Fibroblast of skin of left quadriceps (primary cell): ENCODE measurements around the gene ATP6V1E1.
A peak's percentile ranks its signal among the peaks of the same experiment; 100 is the strongest.
"Not testable (repeated sequence)": the region's sequence is repeated elsewhere in the genome, so short reads cannot be mapped to it uniquely, and the experiment has no call there.

Experiments
- DNase-seq, 2 experiments: peaks; one replicate each; pipeline ENCODE4 v3.0.0-alpha.2; 2013; ENCODE audit warnings: low read depth in 2 of 2

Gene ATP6V1E1

DNA sequence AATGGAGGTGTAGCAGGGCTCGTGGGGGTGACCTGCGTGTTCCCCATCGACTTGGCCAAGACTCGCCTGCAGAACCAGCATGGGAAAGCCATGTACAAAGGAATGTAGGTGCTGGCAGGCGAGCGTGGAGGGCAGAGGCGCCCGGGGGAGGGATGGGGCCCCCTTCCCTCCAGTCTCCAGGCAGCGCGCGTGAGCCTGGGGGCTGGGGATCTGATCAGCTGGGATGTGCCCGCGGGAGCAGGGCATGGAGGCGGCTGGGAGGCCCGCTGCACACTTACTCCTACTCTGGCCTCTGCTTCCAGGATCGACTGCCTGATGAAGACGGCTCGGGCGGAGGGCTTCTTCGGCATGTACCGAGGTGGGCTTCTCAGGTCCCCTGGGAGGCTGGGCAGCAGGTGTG is 47.5 kb downstream of the ATP6V1E1 start:
- no peak for DNase-seq

DNA sequence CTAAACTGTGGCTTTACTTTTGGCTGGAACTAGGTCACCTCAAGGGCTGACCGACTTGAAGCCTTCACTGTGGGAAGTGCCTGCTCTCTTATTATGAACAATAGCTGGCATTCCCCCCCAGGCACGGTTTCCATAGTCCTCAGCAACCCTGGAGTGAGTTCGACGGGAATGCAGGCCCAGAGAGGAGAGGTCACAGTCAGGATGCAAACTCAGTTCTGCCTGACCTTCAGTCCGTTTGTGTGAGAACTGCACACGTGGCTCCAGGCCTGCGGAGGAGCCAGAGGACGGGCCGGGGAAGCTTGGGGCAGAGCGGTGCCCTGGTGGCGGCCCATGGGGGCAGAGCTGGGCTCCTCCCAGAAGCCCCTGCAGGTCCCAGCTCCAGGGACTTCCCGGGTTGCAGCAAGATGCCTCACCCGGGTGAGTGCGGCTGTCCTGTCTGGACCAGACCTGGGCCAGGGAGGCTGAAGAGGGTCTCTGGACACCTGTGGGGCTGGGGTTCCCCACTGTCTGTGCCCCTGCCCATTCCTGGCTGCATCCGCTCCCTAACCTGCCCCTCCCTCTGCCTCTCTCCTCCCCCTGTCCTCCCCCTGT is 48.0 kb downstream of the ATP6V1E1 start:
- no peak for DNase-seq

DNA sequence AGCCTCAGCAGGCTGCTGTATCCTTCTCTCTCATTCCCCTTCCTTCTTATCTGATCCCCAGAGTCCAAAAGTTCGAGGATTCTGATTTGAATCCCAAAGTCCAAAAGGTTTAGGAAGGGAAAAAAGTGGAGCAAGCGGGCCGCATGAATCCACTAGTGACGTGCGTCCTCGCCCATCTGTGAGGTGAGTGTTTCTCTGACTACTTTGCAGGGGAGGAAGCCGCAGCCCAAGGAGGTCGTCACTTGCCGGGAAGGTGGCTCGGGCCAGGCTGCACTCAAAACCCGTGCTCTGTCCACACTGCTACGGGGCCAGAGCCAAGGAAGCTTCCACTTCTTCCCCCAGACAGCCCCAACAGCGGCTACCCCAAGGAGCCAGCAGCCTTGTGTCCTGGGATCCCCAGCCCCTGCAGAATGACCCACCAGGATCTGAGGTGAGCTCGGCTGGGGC is 49.0 kb downstream of the ATP6V1E1 start:
- no peak for DNase-seq

DNA sequence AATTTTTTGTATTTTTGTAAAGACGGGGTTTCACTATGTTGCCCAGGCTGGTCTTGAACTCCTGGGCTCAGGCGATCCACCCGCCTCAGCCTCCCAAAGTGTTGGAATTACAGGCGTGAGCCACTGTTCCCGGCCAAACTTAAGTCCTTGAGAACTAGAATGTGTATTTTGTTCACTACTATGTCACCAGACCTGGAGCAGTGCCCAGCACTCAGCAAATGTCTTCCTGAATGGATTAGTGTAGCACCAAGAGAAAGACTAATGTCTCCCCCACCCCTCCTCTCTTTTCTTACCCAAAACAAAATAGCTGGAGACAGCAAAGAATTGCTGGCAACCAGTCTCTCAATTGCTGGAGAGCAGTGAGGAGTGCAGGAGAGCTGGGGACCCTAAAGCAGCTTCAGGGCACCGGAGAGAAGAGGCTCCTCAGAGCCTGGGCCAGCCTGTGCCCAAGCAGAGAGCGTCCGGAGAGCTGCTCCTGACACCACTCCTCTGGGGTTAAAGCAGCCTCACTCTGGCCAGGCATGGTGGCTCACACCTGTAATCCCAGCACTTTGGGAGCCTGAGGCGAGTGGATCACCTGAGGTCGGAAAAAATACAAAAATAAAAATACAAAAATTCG is 50.3 kb downstream of the ATP6V1E1 start:
- no peak for DNase-seq

DNA sequence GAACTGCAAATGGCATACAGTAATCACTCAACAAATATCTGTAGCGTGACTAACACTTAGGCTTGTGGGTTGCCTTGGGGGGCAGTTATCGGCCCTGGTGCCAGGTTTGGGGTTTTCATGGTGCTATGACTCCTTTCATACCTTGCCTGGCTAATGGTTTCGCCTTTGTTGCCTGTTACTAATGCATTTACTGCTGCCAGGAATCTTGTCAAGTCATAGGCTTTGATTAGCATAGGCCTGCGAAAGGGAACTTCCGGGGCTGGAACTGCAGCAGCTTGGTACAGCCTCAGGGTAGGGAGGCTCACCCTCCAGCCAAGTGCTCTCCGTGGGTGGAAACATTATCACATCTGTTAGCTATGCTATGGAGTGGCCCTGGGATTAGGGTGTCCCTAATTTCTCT is 52.1 kb downstream of the ATP6V1E1 start:
- peak; percentile 42 to 45 for DNase-seq

DNA sequence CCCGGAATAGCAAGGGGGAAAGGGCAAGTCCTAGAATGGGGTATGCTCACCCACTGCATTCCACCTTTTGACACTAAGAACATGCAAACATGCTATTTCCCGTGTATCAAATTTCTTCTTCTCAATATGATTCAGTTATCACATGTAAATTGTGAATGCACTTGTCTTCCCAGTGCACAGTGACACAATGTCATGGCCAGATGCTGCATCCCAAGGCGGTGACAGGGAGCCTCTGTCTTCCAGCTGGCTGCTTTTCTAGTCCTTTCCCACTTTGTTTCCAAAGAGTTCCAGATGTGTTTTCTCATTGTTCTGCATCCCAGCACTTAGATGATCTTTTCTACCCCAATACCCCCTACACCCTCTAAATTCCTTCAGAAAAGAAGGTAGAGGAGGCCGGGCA is 52.9 kb downstream of the ATP6V1E1 start:
- DNase-seq = no peak

DNA sequence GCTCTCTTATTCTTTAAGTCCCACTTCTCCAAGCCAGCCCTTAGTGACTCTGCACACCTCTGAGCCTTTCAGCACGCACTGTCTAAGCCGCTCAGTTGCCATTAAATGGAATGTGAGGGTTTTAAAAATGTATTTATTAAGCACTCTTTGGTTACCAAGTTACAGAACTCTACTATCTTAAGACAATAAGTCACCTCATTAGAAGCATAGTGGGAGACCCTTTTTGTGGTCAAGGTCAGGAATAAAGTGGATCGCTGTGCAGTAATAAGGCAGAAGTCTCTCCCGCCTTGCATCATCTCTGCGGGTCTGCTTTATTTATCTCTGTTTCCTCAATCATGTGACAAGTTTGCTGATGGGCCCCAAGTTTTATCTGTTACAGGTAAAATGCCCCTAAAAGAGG is 53.4 kb downstream of the ATP6V1E1 start:
- DNase-seq = no peak

DNA sequence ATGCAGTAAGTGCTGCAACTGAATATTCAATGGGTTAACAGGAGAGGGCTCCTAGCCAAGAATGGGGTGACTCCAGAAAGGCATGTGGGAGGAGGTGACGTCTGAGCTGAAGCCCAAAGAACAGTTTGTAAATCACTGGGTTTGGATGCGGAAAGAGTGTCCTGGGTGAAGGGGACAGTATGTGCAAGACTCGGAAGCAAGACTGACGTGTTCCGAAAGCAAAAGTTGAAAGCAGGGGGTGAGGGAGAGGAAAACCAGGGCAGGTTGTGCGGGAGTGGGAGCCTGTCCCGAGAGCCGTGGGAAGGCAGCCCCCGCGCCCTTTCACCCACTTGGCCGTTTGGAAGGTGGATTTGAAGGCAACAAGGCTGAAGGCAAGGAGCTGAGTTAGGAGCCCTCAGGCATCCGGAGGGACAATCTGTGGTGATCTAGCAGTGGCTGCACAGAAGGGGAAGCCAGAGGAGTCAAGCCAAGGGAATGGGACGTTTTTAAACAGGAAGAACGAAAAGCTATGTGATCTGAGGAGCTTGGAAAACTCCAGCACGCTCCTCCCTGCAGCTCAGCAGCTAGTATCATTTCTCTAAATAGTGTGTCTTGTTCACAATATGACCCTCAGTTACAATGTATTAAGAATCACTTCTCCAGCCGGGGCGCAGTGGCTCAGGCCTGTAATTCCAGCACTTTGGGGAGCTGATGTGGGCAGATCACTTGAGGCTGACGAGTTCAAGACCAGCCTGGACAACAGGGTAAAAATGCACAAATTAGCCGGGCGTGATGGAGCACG is 57.5 kb downstream of the ATP6V1E1 start:
- DNase-seq = peak in 1 of 2 experiments; percentile 17

DNA sequence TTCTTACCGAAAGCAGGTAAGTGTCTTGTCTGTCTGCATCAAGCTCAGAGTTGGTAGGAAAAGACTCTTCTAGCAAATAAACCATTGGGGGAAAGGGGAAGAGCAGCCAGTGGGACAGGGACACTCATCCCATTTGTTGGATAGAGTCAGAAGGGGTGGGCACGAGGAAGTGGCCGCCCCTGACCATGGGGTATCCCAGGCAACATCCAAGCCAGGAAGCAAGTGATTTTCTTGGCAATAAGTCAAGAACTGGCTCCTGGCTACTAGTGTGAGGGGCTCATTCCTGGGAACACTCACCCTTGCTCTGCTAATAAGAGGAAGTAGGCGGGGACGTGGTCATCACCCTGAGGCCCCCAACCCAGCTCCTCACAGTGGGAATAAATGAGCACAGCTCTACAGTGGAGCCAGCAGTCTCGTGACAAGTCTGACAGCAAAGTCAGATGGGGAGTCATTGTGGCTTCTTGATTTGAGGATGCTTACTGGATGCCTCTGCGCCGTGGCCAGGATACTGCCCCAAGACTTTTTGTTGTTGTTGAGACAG is 58.5 kb downstream of the ATP6V1E1 start:
- no peak for DNase-seq

DNA sequence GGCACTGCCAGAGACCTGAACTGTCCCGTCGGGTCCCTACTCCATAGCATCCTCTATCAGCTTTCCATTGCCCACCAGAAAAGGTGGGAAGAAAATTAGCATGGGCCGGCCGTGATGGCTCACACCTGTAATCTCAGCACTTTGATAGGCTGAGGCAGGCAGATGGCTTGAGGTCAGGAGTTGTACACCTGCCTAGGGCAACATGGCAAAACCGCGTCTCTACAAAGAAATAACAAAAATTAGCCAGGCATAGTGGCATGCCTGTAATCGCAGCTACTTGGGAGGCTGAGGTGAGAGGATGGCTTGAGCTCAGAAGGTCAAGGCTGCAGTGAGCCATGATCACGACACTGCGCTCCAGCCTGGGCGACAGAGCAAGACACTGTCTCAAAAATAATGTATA is 61.8 kb downstream of the ATP6V1E1 start:
- no peak for DNase-seq

DNA sequence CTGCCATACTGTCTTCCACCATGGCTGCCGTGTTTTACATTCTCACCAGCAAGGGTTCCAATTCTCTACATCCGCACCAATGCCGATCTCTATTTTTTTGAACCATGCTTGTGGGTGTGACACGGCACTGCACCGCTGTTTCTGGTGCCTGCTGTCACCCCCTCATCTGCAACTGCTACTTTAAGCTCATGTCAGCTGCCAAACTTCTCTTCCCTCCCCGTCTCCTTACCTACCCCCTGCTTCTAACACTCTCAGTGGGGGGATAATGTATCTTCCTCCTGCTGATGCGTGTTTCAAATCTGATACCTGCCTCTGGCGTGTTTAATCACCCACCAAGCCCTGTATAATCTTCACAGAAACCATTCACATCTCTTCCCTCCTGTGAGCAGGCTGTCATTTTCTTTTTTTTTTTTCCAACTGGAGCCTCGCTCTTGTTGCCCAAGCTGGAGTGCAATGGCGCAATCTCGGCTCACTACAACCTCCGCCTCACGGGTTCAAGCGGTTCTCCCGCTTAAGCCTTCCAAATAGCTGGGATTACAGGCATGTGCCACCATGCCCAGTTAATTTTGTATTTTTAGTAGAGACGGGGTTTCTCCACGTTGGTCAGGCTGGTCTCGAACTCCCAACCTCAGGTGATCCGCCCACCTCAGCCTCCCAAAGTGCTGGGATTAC is 62.4 kb downstream of the ATP6V1E1 start:
- DNase-seq = not testable (repeated sequence)

DNA sequence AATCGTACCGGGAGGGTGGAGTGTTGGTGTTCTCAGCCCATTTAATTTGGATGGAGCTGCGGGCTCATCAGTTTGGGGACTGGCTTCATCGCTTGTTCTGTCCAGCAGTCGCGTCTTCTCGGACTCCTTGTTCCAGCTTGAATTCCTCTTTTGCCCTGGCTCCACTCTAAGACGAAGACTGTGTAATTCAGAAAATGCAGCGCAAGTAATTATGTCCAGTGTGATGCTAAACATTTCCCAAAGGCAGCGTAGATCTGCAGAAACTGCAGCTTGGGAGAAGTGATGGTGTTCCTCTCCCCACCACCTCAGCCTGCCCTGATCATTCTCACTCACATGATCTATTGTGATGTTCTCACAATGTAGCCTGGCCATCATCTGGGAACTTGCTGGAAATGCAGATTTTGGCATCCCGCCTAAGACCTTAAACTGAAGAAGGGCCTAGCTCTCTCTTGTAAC is 64.6 kb downstream of the ATP6V1E1 start:
- DNase-seq = peak in 1 of 2 experiments; percentile 10

DNA sequence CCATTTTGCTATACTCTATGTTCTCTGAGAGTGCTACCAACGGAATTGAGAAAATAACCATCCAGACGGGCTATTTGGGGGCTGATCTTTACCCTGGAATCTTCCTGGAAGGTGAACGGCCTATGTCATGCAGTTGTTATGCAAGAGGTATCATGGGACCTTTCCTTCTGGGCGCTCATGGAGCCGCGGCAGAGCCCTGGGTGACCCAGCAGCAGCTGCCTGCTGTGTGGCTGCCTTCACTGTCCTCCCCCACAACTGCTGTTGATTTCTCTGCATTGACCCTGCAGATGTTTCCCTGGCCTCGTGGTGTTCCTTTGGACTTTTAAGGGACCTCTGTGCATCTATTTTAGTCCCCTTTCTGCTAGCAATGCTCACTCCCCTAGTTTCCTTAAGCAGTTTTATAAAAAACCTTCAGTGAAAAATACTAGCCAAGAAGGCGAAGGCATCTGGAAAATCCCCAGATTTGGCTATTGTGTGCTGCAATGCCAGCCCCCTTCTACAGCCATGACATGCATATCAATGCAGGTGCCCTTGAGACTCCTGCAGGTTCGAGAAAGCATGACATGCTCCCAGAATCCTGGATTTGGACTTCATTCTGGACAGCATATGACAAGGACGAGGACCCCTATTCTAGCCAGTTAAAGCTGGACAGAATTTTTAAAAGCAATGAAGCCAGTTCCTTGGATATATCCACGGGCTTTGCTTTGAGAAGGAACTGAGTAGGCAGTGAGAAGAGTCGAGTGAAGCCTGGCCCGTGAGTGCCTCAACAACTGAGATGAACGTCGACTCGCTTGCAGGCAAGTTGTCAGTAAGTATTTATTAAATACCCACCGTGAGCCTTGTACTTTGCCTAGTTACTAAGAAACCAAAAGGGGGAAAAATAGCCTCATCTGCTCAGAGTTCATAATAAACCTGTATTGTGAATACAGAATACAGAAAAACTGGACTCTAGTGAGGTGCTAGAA is 65.4 kb downstream of the ATP6V1E1 start, which contains the start of gene SLC25A18:
TSS of gene SLC25A18 (plus strand) at position 593 of the 965 bp plus-strand sequence. CDS start 16,447 bp downstream, outside the sequence.
- DNase-seq = no peak

DNA sequence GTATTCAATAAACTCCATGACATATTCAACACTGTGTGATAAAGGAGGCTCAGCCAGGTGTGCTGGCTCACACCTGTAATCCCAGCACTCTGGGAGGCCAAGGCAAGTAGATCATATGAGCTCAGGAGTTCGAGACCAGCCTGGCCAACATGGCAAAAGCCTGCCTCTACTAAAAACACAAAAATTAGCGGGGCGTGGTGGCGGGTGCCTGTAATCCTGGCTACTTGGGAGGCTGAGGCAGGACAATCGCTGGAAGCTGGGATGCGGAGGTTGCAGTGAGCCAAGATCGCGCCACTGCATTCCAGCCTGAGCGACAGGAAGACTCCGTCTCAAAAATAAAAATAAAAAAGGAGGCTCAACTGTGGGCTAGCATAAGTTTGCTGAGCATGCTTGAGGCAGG is 69.4 kb downstream of the ATP6V1E1 start:
- no peak for DNase-seq

DNA sequence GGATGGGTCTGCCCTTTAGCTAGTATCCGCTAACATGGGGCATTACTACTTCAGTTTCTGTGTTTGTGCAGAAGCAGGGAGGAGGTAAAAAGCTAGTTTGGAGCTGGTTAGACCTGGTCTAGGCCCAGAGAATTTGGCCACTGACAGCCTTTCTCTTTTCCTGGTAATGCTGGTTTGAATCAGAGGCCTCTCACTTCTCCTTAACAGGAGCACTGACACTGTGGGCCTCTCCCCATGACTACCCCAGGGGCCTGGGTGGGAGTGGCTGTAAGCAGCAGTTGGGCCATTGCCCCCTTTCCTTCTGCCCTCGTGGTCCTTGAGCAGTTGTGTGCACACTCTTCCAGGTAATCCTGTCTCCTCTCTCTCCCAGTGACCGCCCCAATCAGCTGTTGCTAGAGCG is 73.7 kb downstream of the ATP6V1E1 start:
- no peak for DNase-seq

DNA sequence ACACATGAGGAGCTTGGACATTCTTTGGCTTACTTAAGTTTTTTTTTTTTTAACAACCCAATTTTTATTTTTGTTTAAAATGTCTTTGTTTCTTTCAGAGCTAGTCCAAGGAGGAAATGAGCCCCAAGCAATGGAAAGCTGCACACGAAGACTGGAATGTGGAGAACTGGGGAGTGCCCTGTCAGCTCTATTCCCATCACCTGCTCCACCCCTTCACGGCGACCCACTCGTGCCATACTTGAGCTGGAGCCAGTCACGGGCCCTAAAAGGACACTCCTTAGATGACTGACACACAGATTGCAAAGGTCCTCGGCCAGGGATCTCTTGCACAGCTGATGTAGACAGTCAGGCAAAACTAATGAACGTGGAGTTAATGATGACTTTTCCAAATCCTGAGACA is 75.8 kb downstream of the ATP6V1E1 start:
- no peak for DNase-seq

DNA sequence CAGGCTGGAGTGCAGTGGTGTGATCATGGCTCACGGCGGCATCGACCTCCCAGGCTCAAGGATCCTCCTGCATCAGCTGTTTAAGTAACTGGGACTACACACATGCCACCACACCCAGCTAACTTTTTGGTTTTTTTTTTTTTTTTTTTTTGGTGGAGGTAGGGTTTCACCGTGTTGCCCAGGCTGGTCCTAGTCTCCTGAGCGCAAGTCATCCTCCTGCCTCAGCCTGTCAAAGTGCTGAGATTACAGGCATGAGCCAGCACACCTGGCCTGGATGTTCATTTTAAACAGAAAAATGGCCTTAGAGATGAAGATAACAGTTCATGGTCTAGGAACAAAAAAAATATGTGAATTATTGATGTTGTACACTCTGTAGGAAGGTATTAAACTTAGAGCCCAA is 78.9 kb downstream of the ATP6V1E1 start:
- no peak for DNase-seq

DNA sequence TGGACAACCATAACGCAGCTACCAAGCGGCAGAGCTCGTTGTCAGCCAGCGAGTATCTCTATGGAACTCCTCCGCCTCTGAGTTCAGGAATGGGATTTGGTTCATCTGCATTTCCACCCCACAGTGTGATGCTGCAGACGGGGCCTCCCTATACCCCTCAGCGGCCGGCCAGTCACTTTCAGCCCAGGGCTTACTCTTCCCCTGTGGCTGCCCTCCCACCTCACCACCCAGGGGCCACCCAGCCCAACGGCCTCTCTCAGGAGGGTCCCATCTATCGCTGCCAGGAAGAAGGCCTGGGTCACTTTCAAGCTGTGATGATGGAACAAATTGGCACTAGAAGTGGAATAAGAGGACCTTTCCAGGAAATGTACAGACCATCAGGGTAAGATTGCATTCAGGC is 79.4 kb downstream of the ATP6V1E1 start:
- DNase-seq = no peak

DNA sequence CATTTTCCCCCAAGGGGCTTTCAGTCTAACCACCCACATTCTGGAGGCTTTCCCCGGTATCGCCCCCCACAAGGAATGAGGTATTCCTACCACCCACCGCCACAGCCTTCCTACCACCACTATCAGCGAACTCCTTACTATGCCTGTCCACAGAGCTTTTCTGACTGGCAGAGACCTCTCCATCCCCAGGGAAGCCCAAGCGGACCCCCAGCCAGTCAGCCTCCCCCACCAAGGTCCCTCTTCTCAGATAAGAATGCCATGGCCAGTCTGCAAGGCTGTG is 79.9 kb downstream of the ATP6V1E1 start:
- DNase-seq = no peak

DNA sequence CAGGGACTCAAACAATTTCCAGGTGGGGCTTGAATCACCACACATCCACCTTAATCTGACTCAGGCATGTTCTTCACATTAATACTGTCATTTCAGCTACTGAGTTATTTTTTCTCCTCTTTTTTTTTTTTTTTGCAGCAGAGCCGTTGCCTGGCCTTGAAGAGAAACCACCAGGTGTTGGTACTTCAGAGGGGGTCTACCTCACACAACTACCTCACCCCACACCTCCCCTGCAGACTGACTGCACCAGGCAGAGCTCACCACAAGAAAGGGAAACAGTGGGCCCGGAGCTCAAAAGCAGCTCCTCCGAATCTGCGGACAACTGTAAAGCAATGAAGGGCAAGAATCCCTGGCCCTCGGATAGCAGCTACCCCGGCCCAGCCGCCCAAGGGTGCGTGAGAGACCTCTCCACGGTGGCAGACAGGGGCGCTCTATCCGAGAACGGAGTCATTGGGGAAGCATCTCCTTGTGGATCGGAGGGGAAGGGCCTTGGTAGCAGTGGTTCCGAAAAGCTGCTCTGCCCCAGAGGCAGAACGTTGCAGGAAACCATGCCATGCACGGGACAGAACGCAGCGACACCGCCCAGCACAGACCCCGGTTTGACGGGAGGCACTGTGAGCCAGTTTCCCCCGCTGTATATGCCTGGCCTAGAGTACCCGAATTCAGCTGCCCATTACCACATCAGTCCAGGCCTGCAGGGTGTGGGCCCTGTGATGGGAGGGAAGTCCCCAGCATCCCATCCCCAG is 80.4 kb downstream of the ATP6V1E1 start:
- no peak for DNase-seq
